Sigmoid colon (tissue), 7 donors: ENCODE measurements around the gene CDK14. TPM values are rescaled to one million over a fixed set of nuclear protein-coding genes. Genes with fewer than 3 reads are reported as not detected.

Experiments
- DNase-seq: peaks from one replicate; pipeline ENCODE4 v3.0.0-alpha.2; 2019
- H3K27ac ChIP-seq, 4 donors: fragments of 200-600 bp; sonication (generic); one replicate each; pipeline ENCODE4 v1.5.1; 2016 to 2019; ENCODE audit warnings: mild to moderate bottlenecking in 1 of 4
- H3K27me3 ChIP-seq, 3 donors: fragments of 200-600 bp; sonication (generic); one replicate each; pipeline ENCODE4 v1.5.1; 2019; ENCODE audit warnings: mild to moderate bottlenecking in 1 of 3
- H3K36me3 ChIP-seq, 4 donors: fragments of 200-600 bp; sonication (generic); one replicate each; pipeline ENCODE4 v1.5.1; 2016 to 2019
- H3K4me1 ChIP-seq, 4 donors: fragments of 200-600 bp; sonication (generic); one replicate each; pipeline ENCODE4 v1.5.1; 2017 to 2019
- H3K4me3 ChIP-seq, 4 donors: fragments of 200-600 bp; sonication (generic); one replicate each; pipeline ENCODE4 v1.5.1; 2017 to 2019; ENCODE audit warnings: mild to moderate bottlenecking in 2 of 4, moderate library complexity in 1 of 4
- H3K9me3 ChIP-seq, 4 donors: fragments of 200-600 bp in 3 of 4; sonication (generic) in 3 of 4; one replicate each; pipeline versions ENCODE4 v1.5.1 to v1.6.1; 2013 to 2019
- CTCF ChIP-seq, 4 experiments: fragments of 450-650 bp in 3 of 4; fragments of 200-600 bp in 1 of 4; IDR thresholded peaks; one replicate each; pipeline ENCODE4 v1.5.1; 2016 to 2019; ENCODE audit warnings: antibody characterized with exemption in 4 of 4, mild to moderate bottlenecking in 3 of 4, moderate library complexity in 2 of 4
- EP300 ChIP-seq, 4 donors: sonication (generic); formaldehyde crosslinking; IDR thresholded peaks; one replicate each; pipeline ENCODE4 v1.6.1; 2017; ENCODE audit warnings: antibody characterized with exemption in 4 of 4
- POLR2A ChIP-seq, 2 donors: fragments of 450-650 bp; IDR thresholded peaks; one replicate each; pipeline ENCODE4 v1.6.1; 2016; ENCODE audit warnings: antibody characterized with exemption in 2 of 2, mild to moderate bottlenecking in 2 of 2, moderate library complexity in 2 of 2
- POLR2AphosphoS5 ChIP-seq, 4 donors: sonication (generic); formaldehyde crosslinking; IDR thresholded peaks; one replicate each; pipeline ENCODE4 v1.6.1; 2017; ENCODE audit warnings: antibody characterized with exemption in 4 of 4
- WGBS, 2 donors: extraction: QIAGEN DNeasy Blood & Tissue Kit; methylation state at CpG; one replicate each; pipeline ENCODE4 v1.1.7; 2013; 5-methylcytosine and 5-hydroxymethylcytosine counted together
- intact Hi-C: fragments of 100-400 bp; cut with DNase I; formaldehyde crosslinking; loops from one replicate; pipeline ENCODE4 v1.15.1; 2023
- polyA plus RNA-seq, 3 donors: library from polyadenylated mRNA; stranded (reverse); fragments of 200-250 nt; gene quantifications; one replicate each; pipeline ENCODE4 v1.2.3, GENCODE V29; 2013
- total RNA-seq, 4 donors: library from RNA; depleted of rRNA; stranded (reverse); fragments of >200 nt; gene quantifications; one replicate each; pipeline ENCODE4 v1.1.0, GENCODE V29; 2016
- donor health status: healthy with polysubstance abuse.
- donor health status: Bipolar disorder and iron deficiency.
- donor health status: healthy.

Gene CDK14
- total and polyA plus RNA-seq, 7 donors = 0.92 to 19.3 (median 11.1) TPM

DNA sequence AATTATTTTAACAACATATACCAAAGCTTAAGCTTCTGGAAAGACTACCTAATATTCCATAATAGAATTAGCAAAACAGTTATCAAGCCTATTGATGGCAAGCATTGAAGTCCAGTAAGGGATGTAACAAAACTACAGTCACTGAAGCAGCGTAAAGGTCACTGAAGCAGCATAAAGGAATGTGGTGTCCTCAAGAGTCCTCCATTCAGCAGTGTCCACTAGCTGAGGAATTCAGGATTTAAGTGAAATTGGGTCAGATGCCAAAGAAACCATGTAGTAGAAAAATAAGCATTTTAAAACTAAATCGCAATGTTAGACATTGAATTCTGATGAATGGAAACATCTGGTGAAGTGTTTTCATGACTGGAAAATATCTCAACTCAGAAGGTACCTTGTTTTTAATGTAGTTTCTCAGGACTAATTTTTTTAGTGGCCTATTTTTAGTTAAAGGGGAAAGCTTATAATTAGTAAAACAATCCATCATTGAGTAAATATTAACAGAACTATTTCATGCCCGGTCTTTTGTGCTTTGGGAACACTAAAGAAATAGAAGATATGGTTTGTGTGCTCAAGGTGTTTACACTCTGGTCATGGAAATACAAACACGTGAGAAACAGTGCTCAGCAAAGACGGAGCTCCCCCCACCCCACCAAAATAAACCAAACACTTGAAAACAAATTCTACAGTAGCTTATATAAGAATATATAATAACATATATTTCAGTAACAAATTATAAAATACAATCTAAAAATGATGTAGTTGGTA lies 121.4 kb downstream of the CDK14 start:
- H3K9me3 ChIP-seq = no peaks in the 10 kb centered on the region
- intact Hi-C loops = no loop called here
- WGBS, 2 donors = 40 to 67% methylated on average over 5 of the region's 5 CpGs
- no peaks in the 10 kb centered on the region for H3K36me3 ChIP-seq
- H3K27ac ChIP-seq = no peak overlapping the region
- no peak for DNase-seq
- H3K4me1 ChIP-seq = peaks cover 0 to 39% (median 12%) of the 10 kb centered on the region in 4 donors
- H3K4me3 ChIP-seq = no peak overlapping the region
- no peaks in the 10 kb centered on the region for H3K27me3 ChIP-seq
- TF ChIP-seq POLR2A (IDR thresholded peaks at IDR 0.05) (no peak), EP300 (IDR thresholded peaks at IDR 0.05) (no peak), CTCF (IDR thresholded peaks at IDR 0.05) (no peak), POLR2AphosphoS5 (IDR thresholded peaks at IDR 0.05) (no peak)

- no peaks in the 10 kb centered on the region for H3K36me3 ChIP-seq
- H3K9me3 ChIP-seq = no peaks in the 10 kb centered on the region
- H3K4me1 ChIP-seq = peaks cover 0 to 39% (median 12%) of the 10 kb centered on the region in 4 donors
- DNase-seq = no peak
- intact Hi-C loops = no loop called here
- WGBS, 2 donors = 44 to 83% methylated on average over 3 of the region's 3 CpGs
- TF ChIP-seq POLR2A (IDR thresholded peaks at IDR 0.05) (no peak), POLR2AphosphoS5 (IDR thresholded peaks at IDR 0.05) (no peak), EP300 (IDR thresholded peaks at IDR 0.05) (no peak)
- H3K27ac ChIP-seq = no peak overlapping the region
- no peaks in the 10 kb centered on the region for H3K27me3 ChIP-seq
- H3K4me3 ChIP-seq = no peak overlapping the region
Measured at GRCh38 chr7:90719155-90719554, 123.0 kb downstream of the CDK14 start.

DNA sequence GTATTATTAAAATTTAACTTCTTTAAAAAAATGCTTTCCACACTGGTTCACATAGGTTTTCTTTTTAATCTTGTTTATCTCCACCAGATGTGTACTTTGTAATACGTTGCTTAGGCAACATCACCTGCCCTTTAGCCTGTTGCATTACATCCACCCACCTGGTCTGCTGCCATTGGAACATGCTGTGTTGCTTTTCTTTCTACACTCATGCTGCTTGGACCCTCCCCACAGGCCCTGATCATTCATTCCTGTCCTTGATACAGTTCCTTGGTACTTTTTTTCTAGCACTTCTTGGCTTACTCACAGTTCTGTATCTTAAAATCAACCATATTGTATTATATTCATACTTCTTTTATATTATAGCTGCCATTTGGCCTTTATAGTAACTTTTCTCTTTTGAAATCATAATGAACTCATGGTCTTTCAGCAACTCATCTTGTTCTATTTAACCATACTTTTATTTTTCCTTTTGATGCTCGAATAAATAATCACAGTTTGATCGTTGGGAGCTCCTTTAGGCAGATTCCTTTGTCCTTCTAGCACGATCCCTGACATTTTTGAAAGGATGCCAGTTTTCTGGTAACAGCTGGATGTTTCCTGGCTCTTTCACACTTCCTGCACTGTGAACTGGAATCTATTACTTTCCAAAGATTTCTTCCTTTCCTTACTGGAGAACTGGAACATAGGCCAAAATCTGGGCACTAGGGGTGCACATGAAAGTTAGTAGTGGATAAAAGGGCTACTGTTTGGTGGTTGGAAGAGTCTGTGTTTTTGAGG lies 125.1 kb downstream of the CDK14 start:
- no peak overlapping the region for H3K4me3 ChIP-seq
- WGBS, 2 donors = 9 to 55% methylated on average over 4 of the region's 4 CpGs
- TF ChIP-seq EP300 (IDR thresholded peaks at IDR 0.05) (no peak), CTCF (IDR thresholded peaks at IDR 0.05) (no peak), POLR2A (IDR thresholded peaks at IDR 0.05) (no peak), POLR2AphosphoS5 (IDR thresholded peaks at IDR 0.05) (peak in 2 of 4 donors; percentile 4 to 7)
- peaks cover 0 to 27% (median 9%) of the 10 kb centered on the region in 4 donors for H3K4me1 ChIP-seq
- no peaks in the 10 kb centered on the region for H3K27me3 ChIP-seq
- H3K36me3 ChIP-seq = no peaks in the 10 kb centered on the region
- H3K27ac ChIP-seq = peak overlapping the region; percentile 23 to 56 (median 43)
- H3K9me3 ChIP-seq = no peaks in the 10 kb centered on the region
- intact Hi-C loops = no loop called here
- DNase-seq = peak; percentile 84

DNA sequence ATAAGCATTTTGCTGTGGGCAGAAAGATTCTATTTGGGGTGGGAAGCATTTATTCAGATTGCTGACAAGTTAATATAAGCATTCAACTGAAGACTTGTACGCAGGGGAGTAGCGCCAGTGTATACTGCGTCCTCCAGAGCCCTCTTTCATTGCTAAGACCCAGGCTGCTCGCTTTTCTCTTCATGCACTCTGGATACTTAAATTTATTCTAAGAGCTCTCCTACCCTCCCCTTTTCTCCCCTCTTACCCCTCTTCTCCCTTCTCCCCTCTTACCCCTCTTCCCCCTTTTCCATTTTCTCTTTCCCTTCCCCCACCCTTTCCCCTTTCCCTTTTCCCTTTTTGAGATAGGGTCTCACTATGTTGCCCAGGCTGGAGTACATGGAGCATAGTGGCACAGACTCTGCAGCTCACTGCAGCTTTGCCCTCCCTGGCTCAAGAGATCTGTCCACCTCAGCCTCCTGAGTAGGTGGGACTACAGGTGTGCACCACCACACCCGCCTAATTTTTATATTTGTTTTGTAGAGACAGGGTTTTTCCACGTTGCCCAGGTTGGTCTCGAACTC lies 125.8 kb downstream of the CDK14 start:
- Histone ChIP-seq H3K4me3 (no peak overlapping the region), H3K27me3 (no peaks in the 10 kb centered on the region), H3K9me3 (no peaks in the 10 kb centered on the region), H3K36me3 (no peaks in the 10 kb centered on the region), H3K4me1 (peaks cover 0 to 33% (median 15%) of the 10 kb centered on the region in 4 donors), H3K27ac (peak overlapping the region; percentile 23 to 56 (median 43))
- TF ChIP-seq POLR2AphosphoS5 (IDR thresholded peaks at IDR 0.05) = no peak
- no peak for TF ChIP-seq CTCF (IDR thresholded peaks at IDR 0.05)
- no peak for TF ChIP-seq EP300 (IDR thresholded peaks at IDR 0.05)
- no peak for TF ChIP-seq POLR2A (IDR thresholded peaks at IDR 0.05)
- intact Hi-C loops = no loop called here
- 78 to 91% methylated on average over 7 of the region's 7 CpGs for WGBS, 2 donors
- DNase-seq = no peak

DNA sequence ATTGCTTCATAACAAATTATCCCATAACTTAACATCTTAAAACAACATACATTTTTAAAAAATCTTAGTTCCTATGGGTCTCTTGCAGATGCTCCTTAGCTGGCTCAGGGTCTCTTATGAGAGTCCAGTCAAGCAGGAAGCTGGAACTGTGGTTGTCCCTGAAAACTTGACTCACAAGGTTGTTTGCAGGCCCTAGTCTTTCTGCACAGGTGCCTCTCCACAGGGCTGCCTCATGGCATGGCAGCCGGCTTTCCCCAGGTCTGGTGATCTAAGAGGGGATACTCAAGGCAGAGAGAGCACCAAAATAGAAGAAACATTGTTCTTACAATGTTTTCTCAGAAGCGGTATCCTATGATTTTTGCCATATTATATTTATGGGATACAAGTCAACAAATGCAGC lies 127.1 kb downstream of the CDK14 start:
- Histone ChIP-seq H3K9me3 (no peaks in the 10 kb centered on the region), H3K27me3 (no peaks in the 10 kb centered on the region), H3K4me3 (no peak overlapping the region), H3K27ac (no peak overlapping the region), H3K4me1 (peaks cover 0 to 30% (median 17%) of the 10 kb centered on the region in 4 donors), H3K36me3 (no peaks in the 10 kb centered on the region)
- 93 to 95% methylated on average over 2 of the region's 2 CpGs for WGBS, 2 donors
- no peak for DNase-seq
- intact Hi-C loops = no loop called here
- TF ChIP-seq POLR2AphosphoS5 (IDR thresholded peaks at IDR 0.05) (no peak), POLR2A (IDR thresholded peaks at IDR 0.05) (no peak), CTCF (IDR thresholded peaks at IDR 0.05) (no peak), EP300 (IDR thresholded peaks at IDR 0.05) (no peak)
